ENCODE measurements around the gene HSPG2.
"Not testable (repeated sequence)": the region's sequence is repeated elsewhere in the genome, so short reads cannot be mapped to it uniquely, and the experiment has no call there.

The HSPG2 gene

DNA sequence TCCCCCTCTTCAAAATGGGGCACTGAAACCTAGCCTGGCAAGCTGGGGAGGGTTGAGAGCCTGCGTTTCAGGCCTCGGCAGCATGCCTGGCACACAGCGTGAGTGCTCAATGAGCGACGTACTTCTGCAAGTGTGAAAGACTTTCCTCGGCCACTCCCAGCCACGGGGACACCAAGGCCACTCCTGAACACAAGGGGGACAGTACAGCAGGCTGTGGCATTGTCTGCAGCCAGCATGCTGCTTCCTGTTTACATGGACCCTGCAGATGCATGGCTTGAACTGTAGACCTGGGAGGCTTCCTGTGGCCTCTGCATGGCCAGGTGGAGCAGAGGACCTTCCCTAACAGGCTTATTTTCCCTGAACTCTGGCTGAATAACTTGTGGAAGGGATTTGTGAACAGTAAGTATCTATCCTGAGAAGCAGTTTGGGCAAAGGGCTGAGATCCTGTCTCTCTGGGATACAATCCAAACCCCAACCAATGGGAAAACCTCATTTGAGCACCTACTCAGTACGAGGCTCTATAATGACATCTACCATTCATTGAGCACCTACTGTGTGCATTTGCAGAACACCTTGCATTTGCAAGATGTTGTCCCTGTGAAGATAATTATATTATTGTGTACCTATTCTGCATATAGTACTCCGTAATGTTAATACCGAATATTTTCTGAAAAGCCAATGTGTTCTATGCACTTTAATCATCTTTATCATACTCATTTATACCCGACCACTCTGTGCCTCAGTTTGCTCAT, 9.9 kb upstream of the HSPG2 start:
- peaks cover 9% of the 10 kb centered on the region for H3K4me1 ChIP-seq (ENCODE audit: insufficient read depth, poor library complexity, severe bottlenecking)
- no peaks in the 10 kb centered on the region for H3K9me3 ChIP-seq (ENCODE audit: severe bottlenecking)
- H3K4me3 ChIP-seq (ENCODE audit: severe bottlenecking) = no peak overlapping the region
- DNase-seq (ENCODE audit: low spot score) (no peak), ATAC-seq (ENCODE audit: low read depth) (no peak)
- no peak overlapping the region for H3K27ac ChIP-seq (ENCODE audit: poor library complexity, severe bottlenecking)
- TF ChIP-seq, protein P1, sequence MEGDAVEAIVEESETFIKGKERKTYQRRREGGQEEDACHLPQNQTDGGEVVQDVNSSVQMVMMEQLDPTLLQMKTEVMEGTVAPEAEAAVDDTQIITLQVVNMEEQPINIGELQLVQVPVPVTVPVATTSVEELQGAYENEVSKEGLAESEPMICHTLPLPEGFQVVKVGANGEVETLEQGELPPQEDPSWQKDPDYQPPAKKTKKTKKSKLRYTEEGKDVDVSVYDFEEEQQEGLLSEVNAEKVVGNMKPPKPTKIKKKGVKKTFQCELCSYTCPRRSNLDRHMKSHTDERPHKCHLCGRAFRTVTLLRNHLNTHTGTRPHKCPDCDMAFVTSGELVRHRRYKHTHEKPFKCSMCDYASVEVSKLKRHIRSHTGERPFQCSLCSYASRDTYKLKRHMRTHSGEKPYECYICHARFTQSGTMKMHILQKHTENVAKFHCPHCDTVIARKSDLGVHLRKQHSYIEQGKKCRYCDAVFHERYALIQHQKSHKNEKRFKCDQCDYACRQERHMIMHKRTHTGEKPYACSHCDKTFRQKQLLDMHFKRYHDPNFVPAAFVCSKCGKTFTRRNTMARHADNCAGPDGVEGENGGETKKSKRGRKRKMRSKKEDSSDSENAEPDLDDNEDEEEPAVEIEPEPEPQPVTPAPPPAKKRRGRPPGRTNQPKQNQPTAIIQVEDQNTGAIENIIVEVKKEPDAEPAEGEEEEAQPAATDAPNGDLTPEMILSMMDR (IDR thresholded peaks at IDR 0.05; ENCODE audit: poor library complexity, severe bottlenecking) = no peak
- no peaks in the 10 kb centered on the region for H3K36me3 ChIP-seq (ENCODE audit: low read depth)
- H3K27me3 ChIP-seq (ENCODE audit: insufficient read depth, poor library complexity, severe bottlenecking) = no peaks in the 10 kb centered on the region

DNA sequence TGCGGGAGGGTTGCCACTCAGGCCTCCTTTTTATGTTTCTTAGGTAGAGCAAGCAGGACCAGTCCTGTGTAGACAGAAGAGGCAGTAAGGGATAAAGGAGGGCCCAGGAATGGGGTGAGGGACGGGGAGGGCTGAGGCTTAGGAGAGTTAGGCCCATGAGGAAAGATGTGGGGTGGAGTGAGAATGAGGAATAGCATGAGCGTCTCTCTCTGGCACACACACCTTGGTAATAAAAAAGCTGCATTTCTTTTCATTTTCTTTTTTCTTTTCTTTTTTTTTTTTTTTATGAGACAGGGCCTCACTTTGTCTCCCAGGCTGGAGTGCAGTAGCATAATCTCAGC, 7.6 kb upstream of the HSPG2 start:
- Histone ChIP-seq H3K27me3 (ENCODE audit: insufficient read depth, poor library complexity, severe bottlenecking) (no peaks in the 10 kb centered on the region), H3K27ac (ENCODE audit: poor library complexity, severe bottlenecking) (no peak overlapping the region), H3K36me3 (ENCODE audit: low read depth) (no peaks in the 10 kb centered on the region), H3K4me3 (ENCODE audit: severe bottlenecking) (no peak overlapping the region), H3K9me3 (ENCODE audit: severe bottlenecking) (no peaks in the 10 kb centered on the region), H3K4me1 (ENCODE audit: insufficient read depth, poor library complexity, severe bottlenecking) (peaks cover 15% of the 10 kb centered on the region)
- TF ChIP-seq, protein P1 (IDR thresholded peaks at IDR 0.05; ENCODE audit: poor library complexity, severe bottlenecking) = no peak
- DNase-seq (ENCODE audit: low spot score) (no peak), ATAC-seq (ENCODE audit: low read depth) (no peak)

DNA sequence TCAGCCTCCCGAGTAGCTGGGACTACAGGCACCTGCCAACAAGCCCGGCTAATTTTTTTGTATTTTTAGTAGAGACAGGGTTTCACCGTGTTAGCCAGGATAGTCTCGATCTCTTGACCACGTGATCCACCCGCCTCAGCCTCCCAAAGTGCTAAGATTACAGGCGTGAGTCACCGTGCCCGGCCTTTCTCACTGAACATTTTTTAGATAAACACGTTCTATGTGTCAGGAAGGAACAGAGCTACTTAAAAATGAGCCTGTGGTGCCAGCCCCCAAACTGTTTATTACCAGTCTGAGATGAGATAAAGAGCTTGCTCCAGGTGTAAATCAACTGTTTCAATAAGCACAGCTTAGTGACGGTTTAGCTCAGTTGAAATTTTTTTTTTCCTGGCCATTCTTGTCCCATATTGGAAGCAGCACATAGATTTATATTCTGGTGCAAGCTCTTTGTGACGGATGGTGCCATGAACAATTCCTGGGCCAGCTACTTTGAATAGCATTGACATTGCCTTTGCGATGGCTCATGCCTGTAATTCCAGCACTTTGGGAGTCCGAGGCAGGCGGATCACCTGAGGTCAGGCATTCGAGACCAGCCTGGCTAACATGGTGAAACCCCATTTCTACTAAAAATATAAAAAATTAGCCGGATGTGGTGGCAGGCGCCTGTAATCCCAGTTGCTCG, 6.0 kb upstream of the HSPG2 start:
- not testable (repeated sequence) for H3K36me3 ChIP-seq (ENCODE audit: low read depth); H3K27me3 ChIP-seq (ENCODE audit: insufficient read depth, poor library complexity, severe bottlenecking); H3K9me3 ChIP-seq (ENCODE audit: severe bottlenecking); DNase-seq (ENCODE audit: low spot score); H3K27ac ChIP-seq (ENCODE audit: poor library complexity, severe bottlenecking); H3K4me3 ChIP-seq (ENCODE audit: severe bottlenecking)
- H3K4me1 ChIP-seq (ENCODE audit: insufficient read depth, poor library complexity, severe bottlenecking) = peaks cover 22% of the 10 kb centered on the region
- peak; percentile 33; the same call in 1 of the 3 replicates for ATAC-seq (ENCODE audit: low read depth)

DNA sequence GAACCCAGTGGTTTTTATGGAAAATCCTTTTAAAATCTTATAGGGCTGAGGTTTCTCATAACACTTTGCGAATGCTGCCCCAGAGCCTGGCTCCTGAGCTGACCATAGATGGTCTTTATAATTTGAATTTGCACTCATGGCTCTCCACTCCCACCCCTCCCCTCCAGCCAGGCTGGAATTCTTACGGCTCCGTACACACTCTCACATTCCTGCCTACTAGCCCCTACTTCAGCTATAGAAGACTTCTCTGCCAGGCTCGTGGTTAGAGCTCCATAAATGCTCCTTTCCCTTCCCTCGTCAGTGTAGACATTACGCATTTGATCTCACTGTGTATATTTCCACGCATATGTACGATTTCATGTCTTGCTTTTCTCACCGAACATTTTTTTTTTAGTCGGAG, 5.4 kb upstream of the HSPG2 start:
- Histone ChIP-seq H3K27me3 (ENCODE audit: insufficient read depth, poor library complexity, severe bottlenecking) (no peaks in the 10 kb centered on the region), H3K27ac (ENCODE audit: poor library complexity, severe bottlenecking) (no peak overlapping the region), H3K36me3 (ENCODE audit: low read depth) (no peaks in the 10 kb centered on the region), H3K9me3 (ENCODE audit: severe bottlenecking) (no peaks in the 10 kb centered on the region), H3K4me3 (ENCODE audit: severe bottlenecking) (no peak overlapping the region), H3K4me1 (ENCODE audit: insufficient read depth, poor library complexity, severe bottlenecking) (peaks cover 22% of the 10 kb centered on the region)
- ATAC-seq (ENCODE audit: low read depth) (no peak), DNase-seq (ENCODE audit: low spot score) (no peak)
- TF ChIP-seq, protein P1 (IDR thresholded peaks at IDR 0.05; ENCODE audit: poor library complexity, severe bottlenecking) = no peak

DNA sequence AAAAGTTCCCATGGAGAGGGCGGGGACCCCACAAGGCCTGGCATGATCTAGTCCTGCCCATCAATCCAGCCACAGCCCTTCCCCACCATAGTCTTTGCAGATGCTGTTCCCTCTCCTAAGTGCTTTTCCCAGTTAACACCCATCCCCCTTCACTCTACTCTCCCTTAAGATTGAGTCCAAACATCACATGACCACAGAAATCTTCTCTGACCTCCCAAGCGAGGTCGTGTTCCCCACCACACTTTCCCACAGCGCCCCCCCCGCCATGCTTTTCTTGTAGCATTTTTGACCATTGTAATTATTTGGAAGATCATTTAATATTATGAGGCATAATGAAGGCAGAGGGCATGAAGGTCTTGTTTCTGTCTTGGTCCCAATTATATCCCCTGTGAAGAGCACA, 4.3 kb upstream of the HSPG2 start:
- H3K27me3 ChIP-seq (ENCODE audit: insufficient read depth, poor library complexity, severe bottlenecking) = no peaks in the 10 kb centered on the region
- H3K27ac ChIP-seq (ENCODE audit: poor library complexity, severe bottlenecking) = no peak overlapping the region
- ATAC-seq (ENCODE audit: low read depth) = no peak
- H3K4me3 ChIP-seq (ENCODE audit: severe bottlenecking) = no peak overlapping the region
- DNase-seq (ENCODE audit: low spot score) = no peak
- peaks cover 22% of the 10 kb centered on the region for H3K4me1 ChIP-seq (ENCODE audit: insufficient read depth, poor library complexity, severe bottlenecking)
- H3K9me3 ChIP-seq (ENCODE audit: severe bottlenecking) = no peaks in the 10 kb centered on the region
- TF ChIP-seq, protein P1 (IDR thresholded peaks at IDR 0.05; ENCODE audit: poor library complexity, severe bottlenecking) = no peak
- H3K36me3 ChIP-seq (ENCODE audit: low read depth) = no peaks in the 10 kb centered on the region
